DMS 273 treated with DMSO at 0.1 percent for 48 hours (cell line): Measurements from ENCODE around the gene EPSTI1.
"Not testable (repeated sequence)": the region's sequence is repeated elsewhere in the genome, so short reads cannot be mapped to it uniquely, and the experiment has no call there.

Experiments used
- DNase-seq: peaks from one replicate; lab custom pipeline; 2025; lab: John Stamatoyannopoulos, UW

EPSTI1 gene

GRCh38 chr13:43005460-43006236 is 13.6 kb upstream of the EPSTI1 start:
- no peak for DNase-seq

- no peak for DNase-seq
Observed at GRCh38 chr13:43003729-43004128, 11.7 kb upstream of the EPSTI1 start.

- no peak for DNase-seq
Observed at GRCh38 chr13:43003010-43003409, 11.0 kb upstream of the EPSTI1 start.

GRCh38 chr13:43002021-43002420 is 10.0 kb upstream of the EPSTI1 start:
- no peak for DNase-seq

GRCh38 chr13:43000676-43001075 is 8.6 kb upstream of the EPSTI1 start:
- DNase-seq = no peak

- no peak for DNase-seq
Observed at GRCh38 chr13:42999491-42999890, 7.5 kb upstream of the EPSTI1 start.

GRCh38 chr13:42997381-42997780 is 5.3 kb upstream of the EPSTI1 start:
- DNase-seq = no peak

GRCh38 chr13:42996584-42996983 is 4.5 kb upstream of the EPSTI1 start:
- no peak for DNase-seq

- DNase-seq = no peak
Observed at GRCh38 chr13:42994878-42995277, 2.8 kb upstream of the EPSTI1 start.

- no peak for DNase-seq
Observed at GRCh38 chr13:42992764-42993122, 702 bp upstream of the EPSTI1 start.

- not testable (repeated sequence) for DNase-seq
Observed at GRCh38 chr13:42991233-42991897, 676 bp downstream of the EPSTI1 start.

GRCh38 chr13:42990291-42991232 is 1.5 kb downstream of the EPSTI1 start:
- DNase-seq = peak; percentile 81

GRCh38 chr13:42986176-42986574 is 5.9 kb downstream of the EPSTI1 start:
- no peak for DNase-seq

- no peak for DNase-seq
Observed at GRCh38 chr13:42985312-42986175, 6.5 kb downstream of the EPSTI1 start.

- DNase-seq = no peak
Observed at GRCh38 chr13:42984691-42985090, 7.3 kb downstream of the EPSTI1 start.

- no peak for DNase-seq
Observed at GRCh38 chr13:42984026-42984425, 8.0 kb downstream of the EPSTI1 start.

- no peak for DNase-seq
Observed at GRCh38 chr13:42981853-42982252, 10.2 kb downstream of the EPSTI1 start.

- DNase-seq = no peak
Observed at GRCh38 chr13:42981317-42981716, 10.7 kb downstream of the EPSTI1 start.

GRCh38 chr13:42977219-42977659 is 14.8 kb downstream of the EPSTI1 start:
- DNase-seq = no peak

GRCh38 chr13:42976066-42976465 is 16.0 kb downstream of the EPSTI1 start:
- DNase-seq = no peak

GRCh38 chr13:42973581-42973980 is 18.5 kb downstream of the EPSTI1 start:
- DNase-seq = no peak
